Lower lobe of right lung (tissue), 2 donors: ENCODE data around the gene KLF11. TPM values are rescaled to one million over a fixed set of nuclear protein-coding genes. Genes with fewer than 3 reads are reported as not detected.
A peak's percentile ranks its signal among the peaks of the same experiment; 100 is the strongest.
"Not testable (repeated sequence)": the region's sequence is repeated elsewhere in the genome, so short reads cannot be mapped to it uniquely, and the experiment has no call there.

ENCODE experiments used
- ATAC-seq, 2 donors: fragments of 200-7000 bp; cut with Tn5 transposase; one replicate each; pipeline ENCODE4 v1.9.1; 2020 to 2022; ENCODE audit warnings: mild to moderate bottlenecking in 2 of 2, moderate library complexity in 2 of 2
- DNase-seq: peaks from one replicate; pipeline ENCODE4 v3.0.0-alpha.2; 2020
- H3K27ac ChIP-seq: fragments of 200-600 bp; one replicate; pipeline ENCODE4 v1.8.0; 2022
- H3K27me3 ChIP-seq: fragments of 200-600 bp; one replicate; pipeline ENCODE4 v1.8.0; 2022; ENCODE audit warnings: low read depth
- H3K36me3 ChIP-seq: fragments of 200-600 bp; one replicate; pipeline ENCODE4 v1.8.0; 2022; ENCODE audit warnings: mild to moderate bottlenecking
- H3K4me1 ChIP-seq: fragments of 200-600 bp; one replicate; pipeline ENCODE4 v1.8.0; 2022
- H3K4me3 ChIP-seq: fragments of 200-600 bp; one replicate; pipeline ENCODE4 v1.8.0; 2022; ENCODE audit warnings: mild to moderate bottlenecking
- H3K9me3 ChIP-seq: fragments of 200-600 bp; one replicate; pipeline ENCODE4 v1.8.0; 2022
- CTCF ChIP-seq: fragments of 200-600 bp; IDR thresholded peaks from one replicate; pipeline ENCODE4 v1.8.0; 2022; ENCODE audit warnings: antibody characterized with exemption, mild to moderate bottlenecking
- intact Hi-C: fragments of 100-400 bp; cut with DNase I; formaldehyde crosslinking; loops from one replicate; pipeline ENCODE4 v1.11.0; 2022
- total RNA-seq: library from RNA; stranded (reverse); fragmentation: NEBNext Ultra II Directional; extraction: Animal tissue kit (Norgen Biotek cat#: 25700); gene quantifications from one replicate; pipeline ENCODE4 v1.2.1, GENCODE V29; 2021
- donor health status: DM: no; HTN: yes; CAD: no; lungs with severe emphysema.

KLF11 gene
- total RNA-seq, 1 donor from 2014 or later, result 40.8 TPM

- H3K4me3 ChIP-seq, result no peak overlapping the region
- no peaks in the 10 kb centered on the region for H3K27me3 ChIP-seq
- no peaks in the 10 kb centered on the region for H3K36me3 ChIP-seq
- ATAC-seq (peak; percentile 74 to 82), DNase-seq (peak; percentile 72)
- TF ChIP-seq CTCF, result no peak
- intact Hi-C loops, result no loop called here
- no peaks in the 10 kb centered on the region for H3K9me3 ChIP-seq
- H3K4me1 ChIP-seq, result peaks cover 29% of the 10 kb centered on the region
- H3K27ac ChIP-seq, result peak overlapping the region; percentile 43
Measured at GRCh38 chr2:10009811-10010781, 33.3 kb upstream of the KLF11 start.

- H3K27ac ChIP-seq, H3K27me3 ChIP-seq, H3K4me3 ChIP-seq, H3K36me3 ChIP-seq, intact Hi-C loops, H3K9me3 ChIP-seq, ATAC-seq: not testable (repeated sequence)
- peak; percentile 47 for DNase-seq
- H3K4me1 ChIP-seq, result peaks cover 29% of the 10 kb centered on the region
Measured at GRCh38 chr2:10010861-10011605, 32.3 kb upstream of the KLF11 start.

- DNase-seq, intact Hi-C loops, H3K36me3 ChIP-seq, H3K4me3 ChIP-seq, ATAC-seq, H3K27me3 ChIP-seq, H3K27ac ChIP-seq, H3K9me3 ChIP-seq: not testable (repeated sequence)
- peaks cover 25% of the 10 kb centered on the region for H3K4me1 ChIP-seq
Measured at GRCh38 chr2:10011606-10012325, 31.6 kb upstream of the KLF11 start.

GRCh38 chr2:10012366-10012962, 30.9 kb upstream of the KLF11 start:
- H3K27me3 ChIP-seq, H3K27ac ChIP-seq, H3K9me3 ChIP-seq, H3K4me3 ChIP-seq, ATAC-seq, H3K36me3 ChIP-seq, intact Hi-C loops: not testable (repeated sequence)
- H3K4me1 ChIP-seq, result peaks cover 19% of the 10 kb centered on the region
- peak; percentile 14 for DNase-seq

GRCh38 chr2:10012963-10013461, 30.3 kb upstream of the KLF11 start:
- Histone ChIP-seq H3K27me3 (no peaks in the 10 kb centered on the region), H3K4me1 (peaks cover 16% of the 10 kb centered on the region), H3K9me3 (no peaks in the 10 kb centered on the region), H3K4me3 (no peak overlapping the region), H3K27ac (no peak overlapping the region), H3K36me3 (no peaks in the 10 kb centered on the region)
- peak in 1 of 2 donors; percentile 14 for ATAC-seq
- peak; percentile 45 for DNase-seq
- TF ChIP-seq CTCF, result no peak
- intact Hi-C loops, result no loop called here

GRCh38 chr2:10013651-10014417, 29.5 kb upstream of the KLF11 start:
- H3K27me3 ChIP-seq, H3K4me3 ChIP-seq, H3K36me3 ChIP-seq, ATAC-seq, H3K27ac ChIP-seq, intact Hi-C loops, H3K9me3 ChIP-seq: not testable (repeated sequence)
- H3K4me1 ChIP-seq, result peaks cover 23% of the 10 kb centered on the region
- peak; percentile 42 for DNase-seq
